PC-9 (cell line): ENCODE data around the gene TLR2.

Experiments
- CTCF ChIP-seq: fragments of 200-600 bp; sonication (generic); conservative IDR thresholded peaks from 2 replicates; pipeline ENCODE4 v1.6.1; 2017; ENCODE audit warnings: mixed run types, antibody characterized with exemption, mild to moderate bottlenecking, moderate library complexity
- EZH2 ChIP-seq: fragments of 200-600 bp; sonication (generic); IDR thresholded peaks from 2 replicates; pipeline ENCODE4 v1.8.0; 2017; ENCODE audit warnings: antibody characterized with exemption, low read depth

- no peak for TF ChIP-seq CTCF
- no peak for TF ChIP-seq EZH2
Observed at GRCh38 chr4:153748378-153748777, 64.3 kb downstream of the TLR2 start.
